Gastroesophageal sphincter (tissue), 4 donors: ENCODE results near the gene TAS2R1. TPM values are rescaled to one million over a fixed set of nuclear protein-coding genes. Genes with fewer than 3 reads are reported as not detected.

Experiments used
- ATAC-seq: fragments of 150-250 bp; one replicate; pipeline ENCODE4 v1.9.1; 2016; ENCODE audit warnings: mild to moderate bottlenecking, moderate library complexity
- H3K27ac ChIP-seq, 4 donors: fragments of 200-600 bp; sonication (generic) in 3 of 4; 1 replicate in 3 of 4; 2 replicates in 1 of 4; pipeline ENCODE4 v1.5.1; 2016 to 2019
- H3K27me3 ChIP-seq: fragments of 200-600 bp; sonication (generic); one replicate; pipeline ENCODE4 v1.5.1; 2019
- H3K36me3 ChIP-seq, 2 donors: fragments of 200-600 bp; sonication (generic); one replicate each; pipeline ENCODE4 v1.5.1; 2019; ENCODE audit warnings: control low read depth in 1 of 2
- H3K4me1 ChIP-seq, 3 donors: fragments of 200-600 bp; sonication (generic); 1 replicate in 2 of 3; 2 replicates in 1 of 3; pipeline ENCODE4 v1.5.1; 2016 to 2019; ENCODE audit warnings: control low read depth in 2 of 3
- H3K4me3 ChIP-seq, 2 donors: fragments of 200-600 bp; sonication (generic); one replicate each; pipeline ENCODE4 v1.5.1; 2019; ENCODE audit warnings: mild to moderate bottlenecking in 1 of 2, moderate library complexity in 1 of 2
- H3K9me3 ChIP-seq, 3 donors: fragments of 200-600 bp; sonication (generic); one replicate each; pipeline ENCODE4 v1.5.1; 2017 to 2019; ENCODE audit warnings: control low read depth in 2 of 3
- CTCF ChIP-seq, 4 experiments: fragments of 200-600 bp in 2 of 4; fragments of 450-650 bp in 2 of 4; sonication (generic) in 1 of 4; IDR thresholded peaks; one replicate each; pipeline ENCODE4 v1.5.1; 2017 to 2019; ENCODE audit warnings: antibody characterized with exemption in 4 of 4, mild to moderate bottlenecking in 2 of 4, moderate library complexity in 2 of 4
- EP300 ChIP-seq: sonication (generic); formaldehyde crosslinking; IDR thresholded peaks from one replicate; pipeline ENCODE4 v1.6.1; 2017; ENCODE audit warnings: antibody characterized with exemption, mild to moderate bottlenecking
- POLR2A ChIP-seq, 2 donors: fragments of 450-650 bp; IDR thresholded peaks; one replicate each; pipeline ENCODE4 v1.6.1; 2017; ENCODE audit warnings: antibody characterized with exemption in 2 of 2, mild to moderate bottlenecking in 2 of 2, moderate library complexity in 1 of 2
- POLR2AphosphoS5 ChIP-seq: sonication (generic); formaldehyde crosslinking; IDR thresholded peaks from one replicate; pipeline ENCODE4 v1.6.1; 2017; ENCODE audit warnings: antibody characterized with exemption
- WGBS, 2 donors: methylation state at CpG; one replicate each; pipeline ENCODE4 v1.1.5; 2018; ENCODE audit warnings: low coverage in 1 of 2; 5-methylcytosine and 5-hydroxymethylcytosine counted together
- total RNA-seq, 4 donors: library from RNA; depleted of rRNA; stranded (reverse); fragments of >200 nt; gene quantifications; one replicate each; pipeline ENCODE4 v1.1.0, GENCODE V29; 2016

Gene TAS2R1
- total RNA-seq, 4 donors from 2014 or later: not detected

- TF ChIP-seq POLR2A (IDR thresholded peaks at IDR 0.05) (no peak), CTCF (IDR thresholded peaks at IDR 0.05) (no peak), EP300 (no peak), POLR2AphosphoS5 (no peak)
- ATAC-seq: no peak
- 60 to 86% methylated on average over 1 to 3 of the region's 3 CpGs for WGBS, 2 donors
Observed at GRCh38 chr5:9652295-9652694, 22.1 kb upstream of the TAS2R1 start.

DNA sequence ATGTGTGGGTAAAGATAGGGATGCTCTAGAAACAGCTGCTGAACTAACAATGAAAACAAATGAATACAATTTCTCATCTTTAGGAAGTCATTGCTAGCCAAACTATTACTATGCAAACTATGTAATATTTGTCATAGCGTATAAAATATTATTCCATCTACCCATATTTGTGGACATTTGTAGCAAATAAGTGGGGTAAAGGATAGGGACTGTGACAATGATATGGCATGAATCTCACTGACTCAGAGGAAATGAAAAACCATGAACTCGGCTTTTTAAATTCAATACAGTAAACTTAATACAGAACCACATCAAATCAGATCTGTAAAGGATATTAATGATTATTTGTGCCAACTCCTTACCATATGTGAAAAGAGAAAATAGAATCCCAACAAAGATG, 16.7 kb upstream of the TAS2R1 start:
- Histone ChIP-seq H3K9me3 (no peaks in the 10 kb centered on the region), H3K4me3 (no peak overlapping the region), H3K27me3 (no peaks in the 10 kb centered on the region), H3K27ac (no peak overlapping the region), H3K4me1 (no peaks in the 10 kb centered on the region), H3K36me3 (no peaks in the 10 kb centered on the region)
- ATAC-seq: no peak
- 92 to 100% methylated on average over 2 of the region's 2 CpGs for WGBS, 2 donors
- TF ChIP-seq POLR2A (IDR thresholded peaks at IDR 0.05) (no peak), POLR2AphosphoS5 (no peak), EP300 (no peak), CTCF (IDR thresholded peaks at IDR 0.05) (no peak)

More at GRCh38 chr5:9652295-9652694, 22.1 kb upstream of the TAS2R1 start:
- no peak overlapping the region for H3K27ac ChIP-seq
- H3K9me3 ChIP-seq: no peaks in the 10 kb centered on the region
- no peak overlapping the region for H3K4me3 ChIP-seq
- H3K36me3 ChIP-seq: no peaks in the 10 kb centered on the region
- H3K4me1 ChIP-seq: peaks cover 0 to 17% (median 0%) of the 10 kb centered on the region in 3 donors
- H3K27me3 ChIP-seq: no peaks in the 10 kb centered on the region

DNA sequence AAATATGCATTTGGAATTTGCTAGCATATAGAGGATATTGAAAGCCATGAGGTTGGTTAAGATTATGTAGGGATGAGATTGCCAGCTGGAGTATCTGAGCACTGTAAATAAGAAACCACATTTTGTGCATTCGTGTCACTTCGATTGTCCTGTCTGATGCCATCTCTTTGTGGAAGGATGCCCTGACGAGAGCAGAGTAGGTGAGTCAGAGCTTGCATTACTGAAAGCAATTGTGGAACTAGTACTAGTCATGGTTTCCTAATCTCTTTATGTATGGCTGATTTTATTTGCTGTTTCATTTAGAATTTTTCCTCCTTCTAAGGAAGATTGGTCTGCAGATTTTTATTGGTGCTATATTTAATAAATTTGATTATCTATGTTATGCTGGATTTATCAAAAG, 14.5 kb upstream of the TAS2R1 start:
- H3K27ac ChIP-seq: no peak overlapping the region
- no peak overlapping the region for H3K4me3 ChIP-seq
- ATAC-seq: no peak
- 85 to 98% methylated on average over 3 of the region's 3 CpGs for whole genome bisulfite sequencing, 2 donors
- no peak for TF ChIP-seq POLR2AphosphoS5
- no peak for TF ChIP-seq CTCF (IDR thresholded peaks at IDR 0.05)
- no peak for TF ChIP-seq POLR2A (IDR thresholded peaks at IDR 0.05)
- TF ChIP-seq EP300: no peak
- H3K9me3 ChIP-seq: no peaks in the 10 kb centered on the region
- no peaks in the 10 kb centered on the region for H3K27me3 ChIP-seq
- no peaks in the 10 kb centered on the region for H3K4me1 ChIP-seq
- H3K36me3 ChIP-seq: no peaks in the 10 kb centered on the region

DNA sequence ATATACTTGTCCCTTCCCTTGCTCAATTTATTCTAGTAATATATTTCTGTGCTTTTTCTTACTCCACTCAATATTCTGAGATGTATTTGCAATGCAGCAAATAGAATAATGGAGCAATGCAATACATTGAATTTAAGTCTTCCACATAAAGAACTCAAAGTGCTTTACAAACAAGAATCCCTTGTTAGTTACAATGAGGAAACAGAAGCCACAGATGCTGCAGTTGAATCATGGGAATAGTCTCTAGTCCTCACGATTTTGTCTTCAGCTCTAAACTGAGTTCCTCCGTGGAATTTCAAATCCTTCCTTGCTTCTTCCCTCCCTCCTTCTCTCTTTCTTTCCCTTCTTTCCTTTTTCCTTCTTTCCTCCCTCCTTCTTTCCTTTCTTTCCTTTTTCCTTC, 12.5 kb upstream of the TAS2R1 start:
- no peak for ATAC-seq
- TF ChIP-seq EP300 (no peak), POLR2A (IDR thresholded peaks at IDR 0.05) (no peak), POLR2AphosphoS5 (no peak), CTCF (IDR thresholded peaks at IDR 0.05) (no peak)
- H3K4me3 ChIP-seq: no peak overlapping the region
- no peak overlapping the region for H3K27ac ChIP-seq
- H3K9me3 ChIP-seq: peaks cover 0 to 13% (median 0%) of the 10 kb centered on the region in 3 donors
- H3K36me3 ChIP-seq: no peaks in the 10 kb centered on the region
- no peaks in the 10 kb centered on the region for H3K27me3 ChIP-seq
- 50 to 59% methylated on average over 1 to 2 of the region's 2 CpGs for WGBS, 2 donors
- H3K4me1 ChIP-seq: no peaks in the 10 kb centered on the region

GRCh38 chr5:9641806-9642355, 11.7 kb upstream of the TAS2R1 start:
- Histone ChIP-seq H3K4me1 (no peaks in the 10 kb centered on the region), H3K9me3 (peaks cover 0 to 13% (median 0%) of the 10 kb centered on the region in 3 donors), H3K4me3 (no peak overlapping the region), H3K27me3 (no peaks in the 10 kb centered on the region), H3K36me3 (no peaks in the 10 kb centered on the region), H3K27ac (no peak overlapping the region)
- no peak for ATAC-seq
- TF ChIP-seq CTCF (IDR thresholded peaks at IDR 0.05) (no peak), POLR2A (IDR thresholded peaks at IDR 0.05) (no peak), EP300 (no peak), POLR2AphosphoS5 (no peak)
- WGBS, 2 donors: 78 to 80% methylated on average over 7 of the region's 7 CpGs
